Prostate gland (tissue), 2 donors: Measurements from ENCODE around the gene TLCD3A. TPM values are rescaled to one million over a fixed set of nuclear protein-coding genes. Genes with fewer than 3 reads are reported as not detected.

Source experiments
- DNase-seq: peaks from one replicate; pipeline ENCODE4 v3.0.0-alpha.2; 2019; ENCODE audit warnings: low spot score
- H3K27ac ChIP-seq, 2 donors: fragments of 200-600 bp; sonication (generic); 2 replicates each; pipeline ENCODE4 v1.5.1; 2017 to 2019
- H3K27me3 ChIP-seq: fragments of 200-600 bp; sonication (generic); replicated peaks from 2 replicates; pipeline ENCODE4 v1.5.1; 2019; ENCODE audit not compliant: insufficient read depth
- H3K36me3 ChIP-seq, 2 donors: fragments of 200-600 bp; sonication (generic); 1 replicate in 1 of 2; 2 replicates in 1 of 2; pipeline versions ENCODE4 v1.5.1 to v1.8.1; 2017 to 2019
- H3K4me1 ChIP-seq: fragments of 200-600 bp; sonication (generic); replicated peaks from 2 replicates; pipeline ENCODE4 v1.5.1; 2019
- H3K4me3 ChIP-seq, 2 donors: fragments of 200-600 bp; sonication (generic); 2 replicates each; pipeline ENCODE4 v1.5.1; 2017 to 2019
- H3K9me3 ChIP-seq: fragments of 200-600 bp; sonication (generic); 2 replicates; pipeline ENCODE4 v1.5.1; 2017
- CTCF ChIP-seq, 4 experiments: fragments of 200-600 bp in 2 of 4; fragments of 450-650 bp in 2 of 4; sonication (generic) in 2 of 4; IDR thresholded peaks; 1 replicate in 3 of 4; 2 replicates in 1 of 4; pipeline ENCODE4 v1.5.1; 2016 to 2019; ENCODE audit warnings: antibody characterized with exemption in 4 of 4, mild to moderate bottlenecking in 2 of 4, moderate library complexity in 2 of 4
- POLR2A ChIP-seq: fragments of 450-650 bp; IDR thresholded peaks from one replicate; pipeline ENCODE4 v1.6.1; 2016; ENCODE audit warnings: antibody characterized with exemption, mild to moderate bottlenecking
- POLR2AphosphoS5 ChIP-seq: sonication (generic); formaldehyde crosslinking; IDR thresholded peaks from one replicate; pipeline ENCODE4 v1.6.1; 2017; ENCODE audit warnings: antibody characterized with exemption
- WGBS: methylation state at CpG from one replicate; pipeline ENCODE4 v1.1.5; 2018; 5-methylcytosine and 5-hydroxymethylcytosine counted together
- intact Hi-C: fragments of 100-400 bp; cut with DNase I; formaldehyde crosslinking; loops from one replicate; pipeline ENCODE4 v1.14.2; 2022
- total RNA-seq, 2 donors: library from RNA; depleted of rRNA; stranded (reverse); fragments of >200 nt; gene quantifications; one replicate each; pipeline ENCODE4 v1.1.0, GENCODE V29; 2016

The TLCD3A gene
- total RNA-seq, 2 donors from 2014 or later: 8.1 to 12.0 TPM

- Histone ChIP-seq H3K9me3 (no peaks in the 10 kb centered on the region), H3K4me3 (no peak overlapping the region), H3K36me3 (no peaks in the 10 kb centered on the region), H3K4me1 (no peaks in the 10 kb centered on the region), H3K27me3 (no peaks in the 10 kb centered on the region), H3K27ac (no peak overlapping the region)
- DNase-seq: no peak
- intact Hi-C loops: loop anchor here (10.0 kb wide), 1 partner anchor 135 kb away; no protein-coding TSS in a partner anchor
- 74% methylated on average over 17 of the region's 17 CpGs for WGBS
- no peak for TF ChIP-seq POLR2A
- no peak for TF ChIP-seq CTCF (IDR thresholded peaks at IDR 0.05)
- no peak for TF ChIP-seq POLR2AphosphoS5
Measured at GRCh38 chr17:689556-690275, 42.7 kb upstream of the TLCD3A start.

- H3K27ac ChIP-seq: no peak overlapping the region
- DNase-seq: no peak
- no peak overlapping the region for H3K4me3 ChIP-seq
- no peaks in the 10 kb centered on the region for H3K27me3 ChIP-seq
- no peaks in the 10 kb centered on the region for H3K9me3 ChIP-seq
- H3K36me3 ChIP-seq: no peaks in the 10 kb centered on the region
- 83% methylated on average over 9 of the region's 9 CpGs for WGBS
- TF ChIP-seq POLR2AphosphoS5: no peak
- TF ChIP-seq POLR2A: no peak
- no peak for TF ChIP-seq CTCF (IDR thresholded peaks at IDR 0.05)
- H3K4me1 ChIP-seq: no peaks in the 10 kb centered on the region
- intact Hi-C loops: loop anchor here (10.0 kb wide), 1 partner anchor 136 kb away; no protein-coding TSS in a partner anchor
Measured at GRCh38 chr17:690361-690760, 42.0 kb upstream of the TLCD3A start.

GRCh38 chr17:691423-691822, 41.0 kb upstream of the TLCD3A start:
- no peak for TF ChIP-seq POLR2AphosphoS5
- no peak for TF ChIP-seq CTCF (IDR thresholded peaks at IDR 0.05)
- TF ChIP-seq POLR2A: no peak
- Histone ChIP-seq H3K4me1 (no peaks in the 10 kb centered on the region), H3K9me3 (no peaks in the 10 kb centered on the region), H3K36me3 (no peaks in the 10 kb centered on the region), H3K27ac (peak overlapping the region in 1 of 2 donors; percentile 31), H3K27me3 (no peaks in the 10 kb centered on the region), H3K4me3 (no peak overlapping the region)
- 73% methylated on average over 4 of the region's 4 CpGs for WGBS
- intact Hi-C loops: loop anchor here (10.0 kb wide), 1 partner anchor 137 kb away; no protein-coding TSS in a partner anchor
- no peak for DNase-seq

GRCh38 chr17:692116-692515, 40.3 kb upstream of the TLCD3A start:
- TF ChIP-seq CTCF (IDR thresholded peaks at IDR 0.05) (no peak), POLR2A (no peak), POLR2AphosphoS5 (no peak)
- Histone ChIP-seq H3K36me3 (no peaks in the 10 kb centered on the region), H3K4me1 (no peaks in the 10 kb centered on the region), H3K9me3 (no peaks in the 10 kb centered on the region), H3K27me3 (no peaks in the 10 kb centered on the region), H3K27ac (no peak overlapping the region), H3K4me3 (no peak overlapping the region)
- intact Hi-C loops: loop anchor here (10.0 kb wide), 1 partner anchor 137 kb away; no protein-coding TSS in a partner anchor
- 69% methylated on average over 10 of the region's 10 CpGs for WGBS
- no peak for DNase-seq
